Measurements from ENCODE around the gene GCNT1. TPM values are rescaled to one million over a fixed set of nuclear protein-coding genes. Genes with fewer than 3 reads are reported as not detected.

GCNT1 gene
- polyA plus RNA-seq, 2 of the 4 experiments (the other 2 are of a cell fraction) = 1.0 to 2.2 TPM

DNA sequence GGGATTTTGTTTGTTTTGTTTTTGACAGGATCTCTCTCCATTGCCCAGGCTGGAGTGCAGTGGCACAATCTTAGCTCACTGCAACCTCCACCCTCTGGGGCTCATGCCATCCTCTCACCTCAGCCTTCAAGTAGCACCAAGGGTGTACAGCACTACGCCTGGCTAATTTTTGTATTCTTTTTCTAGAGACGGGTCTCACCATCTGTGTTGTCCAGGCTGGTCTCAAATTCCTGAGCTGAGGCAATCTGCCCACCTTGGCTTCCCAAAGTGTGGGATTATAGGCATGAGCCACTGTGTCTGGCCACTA, 7.3 kb downstream of the GCNT1 start:
- ATAC-seq = no peak
- POLR2A ChIA-PET = no interaction called here

DNA sequence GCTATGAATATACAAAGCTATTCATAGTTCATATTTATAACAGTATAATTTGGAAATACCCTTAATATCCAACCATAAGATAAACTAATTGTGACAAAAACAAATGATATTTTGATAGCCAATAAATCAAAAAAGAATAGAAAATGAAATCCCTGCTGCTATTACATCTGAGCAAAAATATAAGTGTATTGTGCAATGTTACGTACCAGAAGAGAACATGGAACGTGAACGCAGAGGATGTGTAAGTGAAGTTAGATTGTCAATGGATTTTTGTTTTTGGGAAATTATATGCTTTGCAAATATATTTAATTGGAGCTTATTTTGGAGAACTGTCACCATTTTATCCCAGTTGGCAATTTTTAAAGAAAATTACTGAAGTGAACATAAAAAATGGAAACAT, 15.4 kb downstream of the GCNT1 start:
- FAIRE-seq = no peak
- DNase-seq (ENCODE audit: low read depth in 1 of 2, low spot score in 1 of 2) = no peak
- Histone ChIP-seq H3K4me3 (no peak overlapping the region), H3K27ac (no peak overlapping the region), H3K4me1 (no peaks in the 10 kb centered on the region), H3K4me2 (no peak overlapping the region), H3K9me3 (no peaks in the 10 kb centered on the region)
- CTCF ChIA-PET = interaction anchor here (1.0 to 1.1 kb wide), 2 partner anchors 55 to 184 kb away, joined by 3 read pairs; no protein-coding TSS in a partner anchor
- POLR2A ChIA-PET = no interaction called here
- 87% methylated on average over 3 of the region's 3 CpGs for WGBS (ENCODE audit: missing lambda C conversion rate)
- ATAC-seq = no peak
- TF ChIP-seq RCOR1 (IDR thresholded peaks at IDR 0.05; ENCODE audit: low read depth, low read length) (no peak), PBX3 (IDR thresholded peaks at IDR 0.05) (no peak), ZFP36 (IDR thresholded peaks at IDR 0.05; ENCODE audit: borderline replicate concordance, partially characterized antibody) (no peak), RAD21 (conservative IDR thresholded peaks at IDR 0.05 in 1 of 2, IDR thresholded peaks at IDR 0.05 in 1 of 2) (no peak), FOXS1 (CRISPR knock-in tag; IDR thresholded peaks at IDR 0.05) (no peak), GATA3 (IDR thresholded peaks at IDR 0.05; ENCODE audit: borderline replicate concordance) (no peak), MAFK (IDR thresholded peaks at IDR 0.05; ENCODE audit: partially characterized antibody) (no peak), HEYL (CRISPR knock-in tag; IDR thresholded peaks at IDR 0.05) (no peak), REST (IDR thresholded peaks at IDR 0.05) (no peak), FOSB (CRISPR knock-in tag; IDR thresholded peaks at IDR 0.05) (no peak), EHF (CRISPR knock-in tag; IDR thresholded peaks at IDR 0.05) (no peak), CBX8 (IDR thresholded peaks at IDR 0.05) (no peak), RFX5 (IDR thresholded peaks at IDR 0.05) (no peak)

More for the DNA sequence above, 7.3 kb downstream of the GCNT1 start:
- H3K27ac ChIP-seq = no peak overlapping the region
- DNase-seq (ENCODE audit: low read depth in 1 of 2, low spot score in 1 of 2) (no peak), FAIRE-seq (no peak)
- TF ChIP-seq ZSCAN20 (CRISPR knock-in tag; IDR thresholded peaks at IDR 0.05) (no peak), JUNB (IDR thresholded peaks at IDR 0.05) (no peak), PBX3 (IDR thresholded peaks at IDR 0.05) (no peak), KDM1A (IDR thresholded peaks at IDR 0.05; ENCODE audit: low read depth) (no peak), CBX8 (IDR thresholded peaks at IDR 0.05) (no peak), CEBPB (IDR thresholded peaks at IDR 0.05) (no peak), NPAS2 (CRISPR knock-in tag; IDR thresholded peaks at IDR 0.05; ENCODE audit: borderline replicate concordance) (no peak), E2F6 (IDR thresholded peaks at IDR 0.05; ENCODE audit: borderline replicate concordance, low read depth) (no peak), RFX5 (IDR thresholded peaks at IDR 0.05) (no peak), TFCP2L1 (CRISPR knock-in tag; IDR thresholded peaks at IDR 0.05) (no peak), CHD4 (IDR thresholded peaks at IDR 0.05; ENCODE audit: borderline replicate concordance) (no peak), REST (IDR thresholded peaks at IDR 0.05) (no peak)
- TF ChIP-seq, protein P1, sequence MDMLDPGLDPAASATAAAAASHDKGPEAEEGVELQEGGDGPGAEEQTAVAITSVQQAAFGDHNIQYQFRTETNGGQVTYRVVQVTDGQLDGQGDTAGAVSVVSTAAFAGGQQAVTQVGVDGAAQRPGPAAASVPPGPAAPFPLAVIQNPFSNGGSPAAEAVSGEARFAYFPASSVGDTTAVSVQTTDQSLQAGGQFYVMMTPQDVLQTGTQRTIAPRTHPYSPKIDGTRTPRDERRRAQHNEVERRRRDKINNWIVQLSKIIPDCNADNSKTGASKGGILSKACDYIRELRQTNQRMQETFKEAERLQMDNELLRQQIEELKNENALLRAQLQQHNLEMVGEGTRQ (IDR thresholded peaks at IDR 0.05) = no peak
- H3K9me3 ChIP-seq = no peaks in the 10 kb centered on the region
- H3K4me2 ChIP-seq = no peak overlapping the region
- H3K4me3 ChIP-seq = no peak overlapping the region
- CTCF ChIA-PET = interaction anchor here (1.2 to 1.4 kb wide), 2 partner anchors 9 to 164 kb away, joined by 3 to 4 read pairs; no protein-coding TSS in a partner anchor
- 36% methylated on average over 2 of the region's 2 CpGs for WGBS (ENCODE audit: missing lambda C conversion rate)
- no peaks in the 10 kb centered on the region for H3K4me1 ChIP-seq
